GM19397 (cell line): Measurements from ENCODE around the gene SCP2.

ENCODE experiments used
- ATAC-seq: cut with Tn5 transposase; IDR thresholded peaks from one replicate; pipeline ENCODE4 v1.9.1; 2021; ENCODE audit warnings: mild to moderate bottlenecking, moderate library complexity; ENCODE audit not compliant: unreplicated experiment

SCP2 gene

GRCh38 chr1:53066488-53066887 is 139.4 kb downstream of the SCP2 start:
- ATAC-seq, result no peak

GRCh38 chr1:53066891-53067738 is 140.0 kb downstream of the SCP2 start:
- no peak for ATAC-seq

- ATAC-seq, result no peak
Measured at GRCh38 chr1:53067886-53068285, 140.8 kb downstream of the SCP2 start.

GRCh38 chr1:53068314-53069099 is 141.4 kb downstream of the SCP2 start:
- ATAC-seq, result no peak

- ATAC-seq, result no peak
Measured at GRCh38 chr1:53069265-53069662, 142.2 kb downstream of the SCP2 start.

GRCh38 chr1:53069663-53070327 is 142.7 kb downstream of the SCP2 start:
- no peak for ATAC-seq

DNA sequence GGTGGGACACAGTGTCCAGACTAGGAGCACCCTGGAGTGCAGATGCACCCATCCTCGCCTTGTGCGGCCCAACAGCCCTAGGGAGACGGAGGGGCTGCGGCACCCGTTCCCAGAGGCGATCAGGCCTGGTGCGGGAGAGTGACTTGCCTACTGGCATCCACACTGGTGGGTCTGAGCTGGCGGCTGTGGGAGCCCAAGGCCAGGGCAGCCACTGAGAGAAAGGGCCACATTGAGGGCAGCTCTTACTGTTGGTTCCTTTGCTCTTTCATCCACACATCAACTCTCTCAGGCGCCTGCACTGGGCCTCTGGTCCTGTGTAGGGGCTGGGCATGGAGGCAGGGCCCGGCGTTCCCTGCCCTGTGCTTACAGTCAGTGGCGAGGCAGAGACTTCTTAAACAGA is 143.5 kb downstream of the SCP2 start:
- ATAC-seq, result no peak

DNA sequence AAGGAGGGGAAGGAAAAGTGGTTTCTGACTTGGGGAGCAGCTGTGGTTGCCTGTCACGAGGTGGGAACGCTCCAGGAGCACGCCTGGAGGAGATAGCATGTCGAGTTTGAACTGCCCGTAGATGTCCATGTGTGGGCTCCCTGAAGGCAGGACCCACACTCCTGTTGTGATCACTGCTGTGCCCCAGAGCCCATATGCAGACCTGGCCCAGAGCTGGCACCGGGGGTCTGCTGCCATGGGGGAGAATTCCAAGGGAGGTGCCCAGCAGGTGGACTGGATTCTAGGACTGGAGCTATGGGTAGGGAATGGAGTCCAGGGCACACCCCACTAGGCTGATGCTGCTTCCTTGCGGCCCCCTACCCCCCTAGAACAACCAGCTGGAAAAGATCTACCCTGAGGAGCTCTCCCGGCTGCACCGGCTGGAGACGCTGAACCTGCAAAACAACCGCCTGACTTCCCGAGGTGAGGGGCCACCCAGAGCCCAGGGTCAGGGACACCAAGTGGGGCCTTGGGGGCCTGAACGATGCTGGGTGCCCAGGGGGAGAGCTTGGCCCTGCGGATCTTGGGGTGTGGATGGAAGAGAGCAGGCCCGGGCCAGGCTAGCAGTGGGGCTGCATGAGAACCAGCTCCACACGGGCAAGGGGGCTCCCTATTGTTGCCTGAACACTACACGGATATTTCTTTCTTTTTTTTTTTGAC is 144.2 kb downstream of the SCP2 start:
- ATAC-seq, result no peak

GRCh38 chr1:53071915-53072314 is 144.8 kb downstream of the SCP2 start:
- ATAC-seq, result no peak

- no peak for ATAC-seq
Measured at GRCh38 chr1:53073287-53073686, 146.2 kb downstream of the SCP2 start.

DNA sequence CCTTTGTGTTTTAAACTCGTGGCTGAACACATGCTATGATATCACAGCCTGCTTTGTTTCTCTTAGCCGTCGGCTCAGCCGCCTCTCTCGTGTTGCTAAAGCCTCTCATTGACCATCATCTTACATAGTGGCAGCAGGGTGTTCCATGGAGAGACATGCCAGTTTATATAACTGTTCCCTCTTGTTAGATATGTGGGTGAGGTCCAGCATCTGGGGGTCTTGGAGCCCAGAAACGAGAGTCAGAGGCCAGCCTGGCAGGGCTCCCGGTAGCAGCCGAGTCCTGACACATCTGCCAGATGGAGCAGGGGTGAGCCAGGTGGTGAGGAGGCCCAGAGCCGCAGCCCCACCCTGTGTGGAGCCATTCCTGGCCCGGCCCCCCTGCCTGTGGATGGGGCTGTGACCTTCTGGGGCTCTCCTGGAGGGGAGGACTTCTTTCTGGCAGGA is 146.8 kb downstream of the SCP2 start:
- ATAC-seq, result no peak

GRCh38 chr1:53074313-53075154 is 147.5 kb downstream of the SCP2 start:
- ATAC-seq, result no peak

DNA sequence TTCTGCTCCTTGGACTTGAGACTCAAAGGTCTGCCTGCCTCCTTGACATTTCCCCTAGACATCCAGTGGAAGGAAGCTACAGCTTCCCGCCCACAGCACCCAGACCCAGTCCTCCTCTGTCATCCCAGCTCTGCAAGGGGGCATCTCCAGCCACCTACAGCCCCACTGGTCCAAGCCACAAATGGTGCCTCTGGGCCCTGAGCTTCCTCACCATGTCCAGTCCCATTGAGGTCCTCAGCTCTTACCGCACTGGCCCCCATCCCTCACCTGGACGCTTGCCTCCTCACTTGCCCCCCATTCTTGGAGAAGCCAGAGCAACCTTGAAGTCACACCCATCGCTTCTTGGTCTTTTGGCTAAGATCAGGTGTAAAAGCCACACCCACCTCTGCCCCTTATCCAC is 148.1 kb downstream of the SCP2 start:
- no peak for ATAC-seq

- no peak for ATAC-seq
Measured at GRCh38 chr1:53075761-53076163, 148.7 kb downstream of the SCP2 start.

GRCh38 chr1:53076165-53076564 is 149.1 kb downstream of the SCP2 start:
- no peak for ATAC-seq

- no peak for ATAC-seq
Measured at GRCh38 chr1:53076721-53077598, 149.9 kb downstream of the SCP2 start.

- no peak for ATAC-seq
Measured at GRCh38 chr1:53077599-53077965, 150.5 kb downstream of the SCP2 start.

DNA sequence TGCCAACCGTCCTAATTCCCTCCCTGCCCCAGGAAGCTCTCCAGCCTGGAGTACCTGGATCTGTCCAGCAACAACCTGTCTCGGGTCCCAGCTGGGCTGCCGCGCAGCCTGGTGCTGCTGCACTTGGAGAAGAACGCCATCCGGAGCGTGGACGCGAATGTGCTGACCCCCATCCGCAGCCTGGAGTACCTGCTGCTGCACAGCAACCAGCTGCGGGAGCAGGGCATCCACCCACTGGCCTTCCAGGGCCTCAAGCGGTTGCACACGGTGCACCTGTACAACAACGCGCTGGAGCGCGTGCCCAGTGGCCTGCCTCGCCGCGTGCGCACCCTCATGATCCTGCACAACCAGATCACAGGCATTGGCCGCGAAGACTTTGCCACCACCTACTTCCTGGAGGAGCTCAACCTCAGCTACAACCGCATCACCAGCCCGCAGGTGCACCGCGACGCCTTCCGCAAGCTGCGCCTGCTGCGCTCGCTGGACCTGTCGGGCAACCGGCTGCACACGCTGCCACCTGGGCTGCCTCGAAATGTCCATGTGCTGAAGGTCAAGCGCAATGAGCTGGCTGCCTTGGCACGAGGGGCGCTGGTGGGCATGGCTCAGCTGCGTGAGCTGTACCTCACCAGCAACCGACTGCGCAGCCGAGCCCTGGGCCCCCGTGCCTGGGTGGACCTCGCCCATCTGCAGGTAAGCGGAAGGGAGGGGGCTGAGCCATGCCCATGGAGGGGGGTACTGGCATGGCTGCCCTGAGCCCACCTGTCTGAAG is 151.4 kb downstream of the SCP2 start:
- no peak for ATAC-seq
